Measurements from ENCODE around the gene OLFML2B. TPM values are rescaled to one million over a fixed set of nuclear protein-coding genes. Genes with fewer than 3 reads are reported as not detected.

OLFML2B gene
- total and polyA plus RNA-seq, 8 donors, result 0.31 to 56.0 (median 1.7) TPM; not detected in 1

- TF ChIP-seq POLR2A (IDR thresholded peaks at IDR 0.05) (no peak), POLR2AphosphoS5 (IDR thresholded peaks at IDR 0.05) (no peak), CTCF (IDR thresholded peaks at IDR 0.05) (no peak), EP300 (IDR thresholded peaks at IDR 0.05) (no peak)
- no peak overlapping the region for H3K27ac ChIP-seq
- H3K9me3 ChIP-seq, result no peaks in the 10 kb centered on the region
- no peak overlapping the region for H3K4me3 ChIP-seq
- H3K27me3 ChIP-seq, result peaks cover 0 to 4% (median 0%) of the 10 kb centered on the region in 3 donors
- H3K4me1 ChIP-seq, result no peaks in the 10 kb centered on the region
- WGBS, 5 donors, result 13 to 31% (median 21%) methylated on average over 2 of the region's 2 CpGs
- DNase-seq, result no peak
- intact Hi-C loops (cut with DNase I; ENCODE audit: low total_unique reads), result no loop called here
- no peaks in the 10 kb centered on the region for H3K36me3 ChIP-seq
These were observed 11.6 kb upstream of the OLFML2B start for GRCh38 chr1:162035241-162035640.

DNA sequence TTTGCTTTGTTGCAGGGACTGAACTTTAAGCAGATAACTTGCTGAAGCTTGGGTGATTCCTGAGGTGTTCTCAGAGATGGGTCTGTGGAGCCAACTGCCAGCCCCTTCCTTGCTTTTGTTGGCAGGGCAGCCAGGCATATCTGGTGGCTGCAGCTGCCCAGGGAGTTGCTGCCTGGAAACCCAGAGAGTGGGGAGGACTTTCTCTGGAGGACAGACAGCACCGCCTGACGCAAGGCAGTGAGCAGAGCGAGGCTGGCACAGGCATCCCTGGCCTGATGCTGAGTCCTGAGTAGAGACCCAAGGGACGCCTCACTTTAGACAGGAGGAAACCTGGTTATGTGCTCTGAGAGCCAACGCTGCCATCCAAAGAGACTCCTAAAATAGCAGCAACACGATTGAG is 9.8 kb upstream of the OLFML2B start:
- Histone ChIP-seq H3K27me3 (peaks cover 0 to 9% (median 0%) of the 10 kb centered on the region in 3 donors), H3K36me3 (no peaks in the 10 kb centered on the region), H3K4me1 (no peaks in the 10 kb centered on the region), H3K27ac (no peak overlapping the region), H3K4me3 (no peak overlapping the region), H3K9me3 (no peaks in the 10 kb centered on the region)
- intact Hi-C loops (cut with DNase I; ENCODE audit: low total_unique reads), result loop anchor here (5.0 kb wide), 1 partner anchor 241 kb away; no protein-coding TSS in a partner anchor
- WGBS, 5 donors, result 68 to 80% (median 73%) methylated on average over 6 of the region's 6 CpGs
- peak in 1 of 2 donors; percentile 47 for DNase-seq
- no peak for TF ChIP-seq POLR2AphosphoS5 (IDR thresholded peaks at IDR 0.05)
- TF ChIP-seq EP300 (IDR thresholded peaks at IDR 0.05), result no peak
- TF ChIP-seq CTCF (IDR thresholded peaks at IDR 0.05), result no peak
- TF ChIP-seq POLR2A (IDR thresholded peaks at IDR 0.05), result no peak

- Histone ChIP-seq H3K4me1 (no peaks in the 10 kb centered on the region), H3K9me3 (no peaks in the 10 kb centered on the region), H3K4me3 (no peak overlapping the region), H3K36me3 (no peaks in the 10 kb centered on the region), H3K27me3 (peaks cover 0 to 22% (median 0%) of the 10 kb centered on the region in 3 donors), H3K27ac (no peak overlapping the region)
- intact Hi-C loops (cut with DNase I; ENCODE audit: low total_unique reads), result loop anchor here (5.0 kb wide), 1 partner anchor 239 kb away; no protein-coding TSS in a partner anchor
- 89 to 96% (median 92%) methylated on average over 3 of the region's 3 CpGs for WGBS, 5 donors
- no peak for DNase-seq
- TF ChIP-seq CTCF (IDR thresholded peaks at IDR 0.05) (no peak), POLR2AphosphoS5 (IDR thresholded peaks at IDR 0.05) (no peak), POLR2A (IDR thresholded peaks at IDR 0.05) (no peak), EP300 (IDR thresholded peaks at IDR 0.05) (no peak)
These were observed 7.2 kb upstream of the OLFML2B start for GRCh38 chr1:162030759-162031280.

GRCh38 chr1:162029157-162029556 is 5.5 kb upstream of the OLFML2B start:
- Histone ChIP-seq H3K4me1 (peaks cover 0 to 6% (median 4%) of the 10 kb centered on the region in 4 donors), H3K27me3 (peaks cover 0 to 39% (median 5%) of the 10 kb centered on the region in 3 donors), H3K4me3 (no peak overlapping the region), H3K9me3 (no peaks in the 10 kb centered on the region), H3K36me3 (no peaks in the 10 kb centered on the region), H3K27ac (no peak overlapping the region)
- intact Hi-C loops (cut with DNase I; ENCODE audit: low total_unique reads), result no loop called here
- TF ChIP-seq CTCF (IDR thresholded peaks at IDR 0.05), result no peak
- TF ChIP-seq POLR2A (IDR thresholded peaks at IDR 0.05), result no peak
- TF ChIP-seq POLR2AphosphoS5 (IDR thresholded peaks at IDR 0.05), result no peak
- no peak for TF ChIP-seq EP300 (IDR thresholded peaks at IDR 0.05)
- DNase-seq, result peak in 1 of 2 donors; percentile 41
- 38 to 57% (median 52%) methylated on average over 4 of the region's 4 CpGs for WGBS, 5 donors
